HepG2 (cell line): ENCODE data around the gene WFDC1. TPM values are rescaled to one million over a fixed set of nuclear protein-coding genes. Genes with fewer than 3 reads are reported as not detected.
A peak's percentile ranks its signal among the peaks of the same experiment; 100 is the strongest.

Experiments used
- CREB3 ChIP-seq: sonication (generic); formaldehyde crosslinking; IDR thresholded peaks from 2 replicates; pipeline ENCODE4 v1.5.0; 2020; ENCODE audit warnings: missing genetic modification reagents
- NCOR1 ChIP-seq: fragments of 200-600 bp; sonication (generic); IDR thresholded peaks from 2 replicates; pipeline ENCODE4 v1.7.0; 2017; ENCODE audit warnings: antibody characterized with exemption, low read length, borderline replicate concordance
- PITX1 ChIP-seq: sonication (generic); formaldehyde crosslinking; IDR thresholded peaks from 2 replicates; pipeline ENCODE4 v1.5.1; 2020; ENCODE audit warnings: mild to moderate bottlenecking, missing genetic modification reagents
- SNAPC2 ChIP-seq: sonication (generic); formaldehyde crosslinking; IDR thresholded peaks from 2 replicates; pipeline ENCODE4 v1.8.1; 2022; ENCODE audit warnings: mild to moderate bottlenecking, missing genetic modification reagents
- ZFP62 ChIP-seq: sonication (generic); formaldehyde crosslinking; IDR thresholded peaks from 2 replicates; pipeline ENCODE4 v1.4.0; 2020; ENCODE audit warnings: missing genetic modification reagents
- ZHX2 ChIP-seq, 2 experiments: sonication (generic) in 1 of 2; formaldehyde crosslinking in 1 of 2; IDR thresholded peaks; 2 replicates each; pipeline versions ENCODE4 v1.6.1 to v1.9.0; 2014 to 2022; ENCODE audit warnings: antibody characterized with exemption in 1 of 2, borderline replicate concordance in 1 of 2, inconsistent platforms in 1 of 2, low read depth in 1 of 2, missing genetic modification reagents in 1 of 2
- ZNF280B ChIP-seq: sonication (generic); formaldehyde crosslinking; IDR thresholded peaks from 2 replicates; pipeline ENCODE4 v1.5.0; 2020; ENCODE audit warnings: missing genetic modification reagents, mild to moderate bottlenecking, borderline replicate concordance
- ZNF646 ChIP-seq: sonication (generic); formaldehyde crosslinking; IDR thresholded peaks from 2 replicates; pipeline ENCODE4 v1.9.0; 2021; ENCODE audit warnings: mild to moderate bottlenecking, missing genetic modification reagents
- ZNF781 ChIP-seq: sonication (generic); formaldehyde crosslinking; IDR thresholded peaks from 2 replicates; pipeline ENCODE4 v1.5.1; 2020; ENCODE audit warnings: borderline replicate concordance, mild to moderate bottlenecking, missing genetic modification reagents; ENCODE audit errors: not compliant biosample characterization
- polyA plus RNA-seq, 8 experiments: library from polyadenylated mRNA; depleted of rRNA in 3 of 8; stranded (reverse) in 7 of 8; unstranded in 1 of 8; fragments of >200 nt; fragmentation: Illumina TruSeq in 4 of 8; extraction: Trizol in 4 of 8; gene quantifications; 2 replicates each; pipeline versions ENCODE4 v1.2.1 to v1.2.3, GENCODE V29; 2011 to 2016; ENCODE audit warnings: low read depth in 4 of 8, missing spikeins in 1 of 8, mixed read lengths in 1 of 8; ENCODE audit not compliant: insufficient read depth in 1 of 8
- total RNA-seq, 5 experiments: library from RNA; depleted of rRNA; stranded (reverse); fragments of >200 nt; fragmentation: Illumina TruSeq; extraction: Trizol; gene quantifications; 2 replicates each; pipeline ENCODE4 v1.2.3, GENCODE V29; 2016; ENCODE audit warnings: low read depth in 1 of 5
- TF ChIP-seq, protein P1 (sequence below): sonication (generic); formaldehyde crosslinking; IDR thresholded peaks from 2 replicates; pipeline ENCODE4 v1.9.0; 2022; ENCODE audit warnings: missing genetic modification reagents, mild to moderate bottlenecking, borderline replicate concordance

The WFDC1 gene
- total and polyA plus RNA-seq, 2 of the 13 experiments (the other 11 are each of a cell fraction or from before 2014, with no cell fraction given), result not detected

DNA sequence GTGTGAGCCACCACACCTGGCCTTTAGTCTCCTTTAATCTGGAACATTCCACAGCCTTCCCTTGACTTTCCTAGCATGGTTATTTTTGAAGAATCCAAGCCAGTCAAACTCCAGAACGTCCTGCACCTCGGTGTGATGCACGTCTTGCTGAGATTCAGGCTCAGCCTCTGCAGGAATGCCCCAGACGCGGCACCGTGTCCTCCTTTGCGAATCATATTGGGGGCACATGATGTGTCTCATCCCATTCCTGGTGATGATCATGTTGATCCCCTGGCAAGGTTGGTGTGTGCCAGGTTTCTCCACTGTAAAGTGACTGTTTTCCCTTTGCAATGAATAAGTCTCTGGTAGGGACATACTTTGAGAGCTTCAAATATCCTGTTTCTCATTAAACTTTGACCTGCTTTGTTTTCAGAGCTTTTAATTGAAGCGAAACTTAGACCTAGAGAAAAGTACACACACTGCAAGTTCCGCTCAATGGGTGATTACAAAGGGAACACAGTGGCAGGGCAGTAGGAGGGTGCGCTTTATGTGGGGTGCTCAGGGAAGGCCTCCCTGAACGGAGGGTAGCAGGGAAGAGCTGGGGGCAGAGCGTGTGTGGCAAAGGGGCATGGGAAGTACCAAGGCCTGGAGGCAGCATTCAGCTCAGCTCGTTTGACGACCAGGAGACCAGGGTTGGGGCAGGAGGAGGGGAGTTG is 64.1 kb downstream of the WFDC1 start (continued):
- TF ChIP-seq ZHX2 (IDR thresholded peaks at IDR 0.05; ENCODE audit: low read depth) (no peak), ZHX2 (CRISPR knock-in tag; IDR thresholded peaks at IDR 0.05; ENCODE audit: borderline replicate concordance) (no peak), ZNF781 (CRISPR knock-in tag) (no peak), CREB3 (no peak), PITX1 (0 out of 2 replicates have a peak, but pooled peaks have one; percentile 11), ZNF280B (0 out of 2 replicates have a peak, but pooled peaks have one; percentile 24), NCOR1 (no peak), SNAPC2 (CRISPR knock-in tag) (no peak), ZFP62 (CRISPR knock-in tag) (no peak), ZNF646 (CRISPR knock-in tag) (no peak)
- TF ChIP-seq, protein P1, sequence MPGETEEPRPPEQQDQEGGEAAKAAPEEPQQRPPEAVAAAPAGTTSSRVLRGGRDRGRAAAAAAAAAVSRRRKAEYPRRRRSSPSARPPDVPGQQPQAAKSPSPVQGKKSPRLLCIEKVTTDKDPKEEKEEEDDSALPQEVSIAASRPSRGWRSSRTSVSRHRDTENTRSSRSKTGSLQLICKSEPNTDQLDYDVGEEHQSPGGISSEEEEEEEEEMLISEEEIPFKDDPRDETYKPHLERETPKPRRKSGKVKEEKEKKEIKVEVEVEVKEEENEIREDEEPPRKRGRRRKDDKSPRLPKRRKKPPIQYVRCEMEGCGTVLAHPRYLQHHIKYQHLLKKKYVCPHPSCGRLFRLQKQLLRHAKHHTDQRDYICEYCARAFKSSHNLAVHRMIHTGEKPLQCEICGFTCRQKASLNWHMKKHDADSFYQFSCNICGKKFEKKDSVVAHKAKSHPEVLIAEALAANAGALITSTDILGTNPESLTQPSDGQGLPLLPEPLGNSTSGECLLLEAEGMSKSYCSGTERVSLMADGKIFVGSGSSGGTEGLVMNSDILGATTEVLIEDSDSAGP (CRISPR knock-in tag), result 0 out of 2 replicates have a peak, but pooled peaks have one; percentile 21
